Caco-2 (cell line): ENCODE measurements around the gene ARHGEF35. TPM values are rescaled to one million over a fixed set of nuclear protein-coding genes. Genes with fewer than 3 reads are reported as not detected.
"Not testable (repeated sequence)": the region's sequence is repeated elsewhere in the genome, so short reads cannot be mapped to it uniquely, and the experiment has no call there.

Experiments used
- BruUV-seq: library from RNA; stranded (reverse); fragments of 400-500 nt; replicated peaks from 2 replicates; lab custom pipeline; 2021; lab: Mats Ljungman, UMichigan
- CTCF ChIA-PET: fragments of 300-600 bp; sonication (Branson Sonifier 250); formaldehyde crosslinking; loops from one replicate; lab custom pipeline; 2022; ENCODE audit warnings: antibody characterized with exemption; lab: Charles Lee
- POLR2A ChIA-PET: fragments of 300-600 bp; sonication (Branson Sonifier 250); formaldehyde crosslinking; loops from one replicate; lab custom pipeline; 2022; ENCODE audit warnings: antibody characterized with exemption; lab: Charles Lee
- DNase-seq, 2 experiments: peaks; one replicate each; pipeline versions ENCODE4 v3.0.0 to v3.0.0-alpha.2; 2020 to 2022
- H3K27me3 ChIP-seq: replicated peaks from 2 replicates; pipeline ENCODE4 v1.6.0; 2011; ENCODE audit warnings: low read length; ENCODE audit not compliant: control insufficient read depth, insufficient read depth
- H3K36me3 ChIP-seq: 2 replicates; pipeline ENCODE4 v1.5.1; 2011; ENCODE audit warnings: low read length; ENCODE audit not compliant: control insufficient read depth, insufficient read depth
- H3K4me1 ChIP-seq: fragments of 250-450 bp; sonication (Bioruptor Pico); 2 replicates; pipeline ENCODE4 v1.5.1; 2020; ENCODE audit warnings: mild to moderate bottlenecking
- H3K4me3 ChIP-seq: 2 replicates; pipeline ENCODE4 v1.5.1; 2011; ENCODE audit warnings: low read depth, mild to moderate bottlenecking, control low read depth, low read length
- H3K9me3 ChIP-seq: fragments of 250-450 bp; sonication (Bioruptor Pico); 2 replicates; pipeline ENCODE4 v1.5.1; 2020; ENCODE audit warnings: mild to moderate bottlenecking, moderate library complexity
- H3K27ac Mint-ChIP-seq: one replicate; pipeline ENCODE4 v1.8.0; 2022; ENCODE audit warnings: mixed read lengths; ENCODE audit not compliant: unreplicated experiment
- H3K27me3 Mint-ChIP-seq: one replicate; pipeline ENCODE4 v1.8.0; 2022; ENCODE audit warnings: mixed read lengths; ENCODE audit not compliant: insufficient read depth, unreplicated experiment
- H3K36me3 Mint-ChIP-seq: one replicate; pipeline ENCODE4 v1.8.0; 2022; ENCODE audit warnings: mild to moderate bottlenecking, mixed read lengths; ENCODE audit not compliant: insufficient read depth, unreplicated experiment
- H3K4me1 Mint-ChIP-seq: one replicate; pipeline ENCODE4 v1.8.0; 2022; ENCODE audit warnings: low read depth, mixed read lengths; ENCODE audit not compliant: unreplicated experiment
- H3K4me3 Mint-ChIP-seq: one replicate; pipeline ENCODE4 v1.8.0; 2022; ENCODE audit warnings: mild to moderate bottlenecking, moderate library complexity, mixed read lengths; ENCODE audit not compliant: unreplicated experiment
- H3K9me3 Mint-ChIP-seq: one replicate; pipeline ENCODE4 v1.8.0; 2022; ENCODE audit warnings: mixed read lengths; ENCODE audit not compliant: unreplicated experiment
- intact Hi-C: fragments of 100-400 bp; cut with micrococcal nuclease; formaldehyde crosslinking; loops from one replicate; pipeline ENCODE4 v1.10.0; 2022; ENCODE audit not compliant: unreplicated experiment
- total RNA-seq: library from RNA; stranded (reverse); gene quantifications from 2 replicates; pipeline ENCODE4 v1.2.3, GENCODE V29; 2022

Gene ARHGEF35
- total RNA-seq, 1 experiment from 2014 or later = 20.5 TPM

- POLR2A ChIA-PET, CTCF ChIA-PET, H3K27me3 ChIP-seq, H3K36me3 Mint-ChIP-seq, H3K4me3 ChIP-seq, BruUV-seq, H3K9me3 Mint-ChIP-seq, H3K36me3 ChIP-seq, intact Hi-C loops, H3K4me3 Mint-ChIP-seq, H3K27me3 Mint-ChIP-seq, H3K4me1 Mint-ChIP-seq, H3K4me1 ChIP-seq, DNase-seq, H3K27ac Mint-ChIP-seq, H3K9me3 ChIP-seq: not testable (repeated sequence)
Observed at GRCh38 chr7:144205306-144205705, 9.7 kb upstream of the ARHGEF35 start.

DNA sequence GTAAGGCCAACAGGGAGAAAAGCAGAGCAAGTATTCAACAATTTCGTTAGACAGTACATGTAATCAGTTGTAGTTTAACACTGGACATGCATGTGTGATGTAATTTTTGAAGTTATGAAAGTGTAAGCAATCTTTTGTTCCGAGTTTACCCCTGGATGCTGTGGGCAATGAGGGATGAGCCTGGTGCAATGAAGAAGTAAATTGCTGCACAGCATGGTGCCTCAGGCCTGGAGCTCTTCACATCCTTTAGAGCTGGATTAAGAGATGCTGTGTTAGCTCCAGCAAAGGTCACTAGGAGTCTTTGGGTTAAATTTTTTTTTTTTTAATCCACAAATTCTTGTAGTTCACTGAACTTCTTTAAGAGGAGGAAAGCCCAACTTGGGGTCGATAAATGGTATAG is 7.5 kb upstream of the ARHGEF35 start:
- H3K9me3 Mint-ChIP-seq, POLR2A ChIA-PET, H3K4me1 ChIP-seq, H3K9me3 ChIP-seq, CTCF ChIA-PET, H3K4me3 ChIP-seq, H3K36me3 ChIP-seq, H3K36me3 Mint-ChIP-seq, H3K27ac Mint-ChIP-seq, DNase-seq, H3K27me3 ChIP-seq, BruUV-seq, H3K27me3 Mint-ChIP-seq, intact Hi-C loops, H3K4me3 Mint-ChIP-seq, H3K4me1 Mint-ChIP-seq: not testable (repeated sequence)

- POLR2A ChIA-PET, DNase-seq, H3K4me1 ChIP-seq, H3K27ac Mint-ChIP-seq, BruUV-seq, H3K4me1 Mint-ChIP-seq, intact Hi-C loops, H3K4me3 Mint-ChIP-seq, H3K36me3 ChIP-seq, H3K4me3 ChIP-seq, H3K9me3 ChIP-seq, H3K27me3 ChIP-seq, H3K36me3 Mint-ChIP-seq, CTCF ChIA-PET, H3K9me3 Mint-ChIP-seq, H3K27me3 Mint-ChIP-seq: not testable (repeated sequence)
Observed at GRCh38 chr7:144201978-144202377, 6.3 kb upstream of the ARHGEF35 start.

DNA sequence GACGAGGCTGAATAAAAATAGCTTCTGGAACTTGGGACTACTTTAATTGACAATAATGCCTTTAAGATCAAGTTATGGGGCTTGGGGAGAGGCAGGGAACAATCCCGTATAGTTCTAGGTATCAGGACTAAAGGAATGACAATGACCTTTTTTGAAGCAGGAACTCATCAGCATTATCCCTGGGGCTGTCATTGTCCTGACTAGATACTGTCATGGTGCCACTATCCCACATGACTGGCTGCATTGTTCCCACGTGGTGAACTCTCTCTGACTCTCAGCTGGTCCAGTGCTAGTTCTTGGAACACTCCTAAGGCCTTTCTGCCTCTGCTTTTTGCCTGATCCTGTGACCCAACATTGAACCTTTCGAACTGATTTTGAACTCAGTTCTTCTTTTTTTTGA is 3.3 kb upstream of the ARHGEF35 start:
- not testable (repeated sequence) for H3K36me3 Mint-ChIP-seq

DNA sequence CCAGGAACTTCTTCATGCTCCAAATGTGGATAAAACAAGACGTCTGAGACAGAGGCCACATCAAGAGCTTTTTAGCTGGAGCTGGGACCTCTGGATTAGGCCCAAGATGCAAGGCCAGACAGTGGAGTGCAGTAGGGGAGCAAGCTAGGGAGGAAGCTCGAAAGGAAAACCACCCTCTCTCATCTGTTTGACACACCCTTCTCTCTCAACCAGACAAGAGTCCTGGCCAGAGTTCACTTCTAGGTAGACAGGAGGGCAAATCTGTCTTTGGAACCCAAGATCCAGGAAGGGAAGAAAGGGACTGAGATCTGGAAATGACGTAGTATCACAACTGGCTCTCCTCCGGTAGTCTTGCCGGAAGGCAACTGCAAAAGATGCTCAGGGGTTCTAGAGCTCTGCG is 1.2 kb downstream of the ARHGEF35 start:
- H3K27ac Mint-ChIP-seq, H3K4me3 Mint-ChIP-seq, BruUV-seq, POLR2A ChIA-PET, H3K27me3 Mint-ChIP-seq, H3K4me1 Mint-ChIP-seq, H3K4me1 ChIP-seq, intact Hi-C loops, DNase-seq, H3K36me3 ChIP-seq, H3K36me3 Mint-ChIP-seq, H3K27me3 ChIP-seq, CTCF ChIA-PET, H3K9me3 ChIP-seq, H3K9me3 Mint-ChIP-seq, H3K4me3 ChIP-seq: not testable (repeated sequence)

More for the DNA sequence above, 3.3 kb upstream of the ARHGEF35 start:
- H3K9me3 Mint-ChIP-seq, H3K27ac Mint-ChIP-seq, H3K4me3 Mint-ChIP-seq, H3K4me3 ChIP-seq, CTCF ChIA-PET, BruUV-seq, H3K27me3 ChIP-seq, H3K4me1 Mint-ChIP-seq, POLR2A ChIA-PET, intact Hi-C loops, H3K27me3 Mint-ChIP-seq, H3K4me1 ChIP-seq, H3K36me3 ChIP-seq, H3K9me3 ChIP-seq, DNase-seq: not testable (repeated sequence)

GRCh38 chr7:144193782-144194181 is 1.9 kb downstream of the ARHGEF35 start:
- H3K36me3 ChIP-seq, H3K9me3 ChIP-seq, H3K27me3 ChIP-seq, DNase-seq, H3K27me3 Mint-ChIP-seq, H3K36me3 Mint-ChIP-seq, POLR2A ChIA-PET, H3K4me1 Mint-ChIP-seq, H3K27ac Mint-ChIP-seq, CTCF ChIA-PET, BruUV-seq, intact Hi-C loops, H3K4me1 ChIP-seq, H3K9me3 Mint-ChIP-seq, H3K4me3 ChIP-seq, H3K4me3 Mint-ChIP-seq: not testable (repeated sequence)

DNA sequence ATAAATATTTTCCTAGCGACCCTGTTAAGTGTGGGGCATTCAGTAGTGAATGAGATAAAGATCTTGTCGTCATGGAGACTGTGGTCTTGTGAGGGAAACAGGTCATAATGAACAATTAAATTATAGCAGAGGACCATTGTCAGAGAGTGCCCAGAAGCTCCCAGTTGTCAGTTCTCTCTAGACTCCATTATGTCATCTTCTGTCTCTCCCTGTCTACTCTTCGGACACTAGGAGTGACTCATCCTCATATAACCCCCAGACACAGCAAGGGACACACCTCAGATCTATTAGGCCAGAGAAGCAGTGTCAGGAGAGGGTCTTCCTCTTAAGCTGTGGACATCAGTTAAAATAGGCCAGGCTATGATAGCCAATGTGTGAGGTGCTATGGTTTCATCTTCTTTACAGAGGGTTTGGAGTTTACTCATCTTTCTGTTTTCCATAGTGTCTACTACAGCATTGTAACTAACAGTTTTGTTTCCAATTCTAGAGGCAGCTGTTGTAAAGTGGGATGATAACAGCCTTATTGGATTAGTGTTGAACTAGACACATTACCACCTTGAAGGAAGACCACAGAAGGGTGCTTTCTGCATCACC is 7.0 kb downstream of the ARHGEF35 start:
- POLR2A ChIA-PET, intact Hi-C loops: not testable (repeated sequence)

More for the DNA sequence above, 7.0 kb downstream of the ARHGEF35 start:
- H3K27me3 Mint-ChIP-seq, H3K36me3 Mint-ChIP-seq, BruUV-seq, H3K4me3 ChIP-seq, H3K9me3 Mint-ChIP-seq, H3K27ac Mint-ChIP-seq, H3K36me3 ChIP-seq, H3K4me3 Mint-ChIP-seq, H3K4me1 ChIP-seq, H3K27me3 ChIP-seq, H3K9me3 ChIP-seq, DNase-seq, CTCF ChIA-PET, H3K4me1 Mint-ChIP-seq: not testable (repeated sequence)
